Measurements from ENCODE around the gene STX11. TPM values are rescaled to one million over a fixed set of nuclear protein-coding genes. Genes with fewer than 3 reads are reported as not detected.

Gene STX11
- total and polyA plus RNA-seq, 10 of the 15 experiments (the other 5 are each of a cell fraction or from before 2014, with no cell fraction given), result 0.66 to 38.1 (median 19.8) TPM

- H3K4me3 ChIP-seq, result no peak overlapping the region
- in situ Hi-C loops (cut with MboI), result no loop called here
These were observed 15.5 kb downstream of the STX11 start for GRCh38 chr6:144165784-144166183.

GRCh38 chr6:144170044-144170443 is 19.7 kb downstream of the STX11 start:
- H3K27me3 ChIP-seq (replicated peaks in 1 of 2; ENCODE audit: control insufficient read depth in 2 of 2, insufficient read depth in 2 of 2, low read length in 1 of 2), result no peaks in the 10 kb centered on the region
- CTCF ChIA-PET, result interaction anchor here (1.0 kb wide), 1 partner anchor 46 kb away, joined by 3 read pairs; no protein-coding TSS in a partner anchor
- intact Hi-C loops (cut with micrococcal nuclease; ENCODE audit: unreplicated experiment), result no loop called here
- in situ Hi-C loops (cut with MboI), result no loop called here
- no peaks in the 10 kb centered on the region for H3K4me1 ChIP-seq (ENCODE audit: control insufficient read depth, insufficient read depth, low read length)
- POLR2A ChIA-PET, result no interaction called here
- SMC1A ChIA-PET (ENCODE audit: uncharacterized antibody, unreplicated experiment), result no interaction called here
- no peak for FAIRE-seq
- no peak overlapping the region for H2AFZ ChIP-seq (ENCODE audit: control insufficient read depth, low read depth, low read length)
- H3K4me3 ChIP-seq, result no peak overlapping the region
- H3K36me3 ChIP-seq (ENCODE audit: control insufficient read depth in 2 of 2, insufficient read depth in 2 of 2, low read length in 1 of 2), result peaks cover 7 to 8% of the 10 kb centered on the region in 2 experiments; a peak in 3 of 4 replicates
- DNase-seq (ENCODE audit: low read depth, low spot score), result no peak
- H4K20me1 ChIP-seq (ENCODE audit: control insufficient read depth, insufficient read depth), result no peaks in the 10 kb centered on the region
- ATAC-seq, result no peak
- 95% methylated on average over 2 of the region's 2 CpGs for WGBS (ENCODE audit: insufficient coverage, insufficient replicate concordance, low lambda C conversion rate, missing lambda C conversion rate)
- H3K9me3 ChIP-seq (replicated peaks; ENCODE audit: control insufficient read depth, insufficient read depth, low read length), result no peaks in the 10 kb centered on the region; the same call in 2 of the 3 replicates
- no peak overlapping the region for H3K27ac ChIP-seq (ENCODE audit: control insufficient read depth, insufficient read depth)
- no peak overlapping the region for H3K4me2 ChIP-seq (ENCODE audit: control insufficient read depth, insufficient read depth)
- no TSS peak for BruUV-seq (replicated peaks)
- H3K79me2 ChIP-seq (ENCODE audit: control insufficient read depth, insufficient read depth, low read length), result peaks cover 8% of the 10 kb centered on the region
- RAD21 ChIA-PET (ENCODE audit: unreplicated experiment), result no interaction called here
- H3K9ac ChIP-seq (ENCODE audit: control insufficient read depth, insufficient read depth, low read length), result no peak overlapping the region
- TF ChIP-seq, protein P1, sequence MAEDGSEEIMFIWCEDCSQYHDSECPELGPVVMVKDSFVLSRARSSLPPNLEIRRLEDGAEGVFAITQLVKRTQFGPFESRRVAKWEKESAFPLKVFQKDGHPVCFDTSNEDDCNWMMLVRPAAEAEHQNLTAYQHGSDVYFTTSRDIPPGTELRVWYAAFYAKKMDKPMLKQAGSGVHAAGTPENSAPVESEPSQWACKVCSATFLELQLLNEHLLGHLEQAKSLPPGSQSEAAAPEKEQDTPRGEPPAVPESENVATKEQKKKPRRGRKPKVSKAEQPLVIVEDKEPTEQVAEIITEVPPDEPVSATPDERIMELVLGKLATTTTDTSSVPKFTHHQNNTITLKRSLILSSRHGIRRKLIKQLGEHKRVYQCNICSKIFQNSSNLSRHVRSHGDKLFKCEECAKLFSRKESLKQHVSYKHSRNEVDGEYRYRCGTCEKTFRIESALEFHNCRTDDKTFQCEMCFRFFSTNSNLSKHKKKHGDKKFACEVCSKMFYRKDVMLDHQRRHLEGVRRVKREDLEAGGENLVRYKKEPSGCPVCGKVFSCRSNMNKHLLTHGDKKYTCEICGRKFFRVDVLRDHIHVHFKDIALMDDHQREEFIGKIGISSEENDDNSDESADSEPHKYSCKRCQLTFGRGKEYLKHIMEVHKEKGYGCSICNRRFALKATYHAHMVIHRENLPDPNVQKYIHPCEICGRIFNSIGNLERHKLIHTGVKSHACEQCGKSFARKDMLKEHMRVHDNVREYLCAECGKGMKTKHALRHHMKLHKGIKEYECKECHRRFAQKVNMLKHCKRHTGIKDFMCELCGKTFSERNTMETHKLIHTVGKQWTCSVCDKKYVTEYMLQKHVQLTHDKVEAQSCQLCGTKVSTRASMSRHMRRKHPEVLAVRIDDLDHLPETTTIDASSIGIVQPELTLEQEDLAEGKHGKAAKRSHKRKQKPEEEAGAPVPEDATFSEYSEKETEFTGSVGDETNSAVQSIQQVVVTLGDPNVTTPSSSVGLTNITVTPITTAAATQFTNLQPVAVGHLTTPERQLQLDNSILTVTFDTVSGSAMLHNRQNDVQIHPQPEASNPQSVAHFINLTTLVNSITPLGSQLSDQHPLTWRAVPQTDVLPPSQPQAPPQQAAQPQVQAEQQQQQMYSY (CRISPR knock-in tag; IDR thresholded peaks at IDR 0.05), result no peak
- no peak for TF ChIP-seq DPF2 (IDR thresholded peaks at IDR 0.05)
- no peak for TF ChIP-seq STAT3 (IDR thresholded peaks at IDR 0.05; ENCODE audit: low read depth, low read length)
- no peak for TF ChIP-seq E2F8 (IDR thresholded peaks at IDR 0.05; ENCODE audit: low read depth, partially characterized antibody)

More at GRCh38 chr6:144165784-144166183, 15.5 kb downstream of the STX11 start:
- 99% methylated on average over 5 of the region's 5 CpGs for WGBS (ENCODE audit: insufficient coverage, insufficient replicate concordance, low lambda C conversion rate, missing lambda C conversion rate)
- ChIA-PET CTCF (interaction anchor here (0.8 to 1.0 kb wide), 2 partner anchors 61 to 590 kb away, joined by 4 to 5 read pairs; no protein-coding TSS in a partner anchor), RAD21 (ENCODE audit: unreplicated experiment) (no interaction called here), POLR2A (interaction anchor here (0.7 to 2.7 kb wide), 3 partner anchors 11 to 52 kb away, joined by 3 to 13 read pairs (median 3); no protein-coding TSS in a partner anchor), SMC1A (ENCODE audit: uncharacterized antibody, unreplicated experiment) (interaction anchor here (1.0 to 4.2 kb wide), 7 partner anchors 7 to 152 kb away, joined by 3 to 19 read pairs (median 4); no protein-coding TSS in a partner anchor)
- no peak for TF ChIP-seq NBN (IDR thresholded peaks at IDR 0.05)
- TF ChIP-seq KLF5 (IDR thresholded peaks at IDR 0.05; ENCODE audit: partially characterized antibody), result no peak
- no peak for TF ChIP-seq SIX5 (IDR thresholded peaks at IDR 0.05; ENCODE audit: low read depth, low read length, severe bottlenecking)
- no peak for TF ChIP-seq NFXL1 (IDR thresholded peaks at IDR 0.05; ENCODE audit: borderline replicate concordance)
- TF ChIP-seq, protein P2, sequence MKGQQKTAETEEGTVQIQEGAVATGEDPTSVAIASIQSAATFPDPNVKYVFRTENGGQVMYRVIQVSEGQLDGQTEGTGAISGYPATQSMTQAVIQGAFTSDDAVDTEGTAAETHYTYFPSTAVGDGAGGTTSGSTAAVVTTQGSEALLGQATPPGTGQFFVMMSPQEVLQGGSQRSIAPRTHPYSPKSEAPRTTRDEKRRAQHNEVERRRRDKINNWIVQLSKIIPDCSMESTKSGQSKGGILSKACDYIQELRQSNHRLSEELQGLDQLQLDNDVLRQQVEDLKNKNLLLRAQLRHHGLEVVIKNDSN (IDR thresholded peaks at IDR 0.05; ENCODE audit: borderline replicate concordance, extremely low read length, insufficient read depth, low read depth, low read length), result no peak
- no peak for TF ChIP-seq ZNF24 (IDR thresholded peaks at IDR 0.05)
- no peak for TF ChIP-seq SP1 (IDR thresholded peaks at IDR 0.05; ENCODE audit: low read depth, low read length)
- TF ChIP-seq PAX5 (IDR thresholded peaks at IDR 0.05; ENCODE audit: borderline replicate concordance, low read depth, low read length), result no peak
- TF ChIP-seq NFIC (IDR thresholded peaks at IDR 0.05; ENCODE audit: low read depth, low read length), result no peak
- TF ChIP-seq SUZ12 (IDR thresholded peaks at IDR 0.05; ENCODE audit: unreplicated experiment), result no peak
- TF ChIP-seq NR2C2 (IDR thresholded peaks at IDR 0.05; ENCODE audit: borderline replicate concordance, control insufficient read depth, insufficient read length, low read depth), result no peak
- no peak overlapping the region for H3K27ac ChIP-seq (ENCODE audit: control insufficient read depth, insufficient read depth)
- no peak overlapping the region for H3K9ac ChIP-seq (ENCODE audit: control insufficient read depth, insufficient read depth, low read length)
- peaks cover 1 to 5% of the 10 kb centered on the region in 2 experiments; a peak in 2 of 4 replicates for H3K36me3 ChIP-seq (ENCODE audit: control insufficient read depth in 2 of 2, insufficient read depth in 2 of 2, low read length in 1 of 2)
- H3K4me1 ChIP-seq (ENCODE audit: control insufficient read depth, insufficient read depth, low read length), result peaks cover 6% of the 10 kb centered on the region; the same call in 1 of the 2 replicates
- no peaks in the 10 kb centered on the region; the same call in 2 of the 3 replicates for H3K9me3 ChIP-seq (replicated peaks; ENCODE audit: control insufficient read depth, insufficient read depth, low read length)
- no peak overlapping the region for H3K4me2 ChIP-seq (ENCODE audit: control insufficient read depth, insufficient read depth)
- H2AFZ ChIP-seq (ENCODE audit: control insufficient read depth, low read depth, low read length), result no peak overlapping the region
- H3K27me3 ChIP-seq (replicated peaks in 1 of 2; ENCODE audit: control insufficient read depth in 2 of 2, insufficient read depth in 2 of 2, low read length in 1 of 2), result no peaks in the 10 kb centered on the region
- intact Hi-C loops (cut with micrococcal nuclease; ENCODE audit: unreplicated experiment), result no loop called here
- FAIRE-seq (no peak), DNase-seq (ENCODE audit: low read depth, low spot score) (no peak), ATAC-seq (no peak)
- no TSS peak for BruUV-seq (replicated peaks)
- H4K20me1 ChIP-seq (ENCODE audit: control insufficient read depth, insufficient read depth), result no peaks in the 10 kb centered on the region
- peaks cover 36% of the 10 kb centered on the region for H3K79me2 ChIP-seq (ENCODE audit: control insufficient read depth, insufficient read depth, low read length)

Data from GM12878 (cell line).